Measurements from ENCODE around the gene VMO1. TPM values are rescaled to one million over a fixed set of nuclear protein-coding genes. Genes with fewer than 3 reads are reported as not detected.
A peak's percentile ranks its signal among the peaks of the same experiment; 100 is the strongest.

Gene VMO1
- total RNA-seq, 4 donors from 2014 or later = 1.3 to 3.5 TPM; not detected in 2

GRCh38 chr17:4739122-4740024 lies 46.8 kb downstream of the VMO1 start, which contains the start of the genes CXCL16 and ZMYND15:
CXCL16 (minus strand) TSS chr17:4739928; CDS start chr17:4739339, 589 bp downstream.
ZMYND15 (plus strand) TSS chr17:4739833; CDS start chr17:4740549, 716 bp downstream.
- ATAC-seq = peak; percentile 55
- 0% methylated on average over 8 of the region's 100 CpGs; no CpG with 5 or more reads in 1 of the 2 donors for WGBS, 2 donors (ENCODE audit: low coverage in 1 of 2)
- H3K27ac ChIP-seq = peak within 1 kb of the TSS in 3 of 4 donors; percentile 75 to 80 (median 78)

GRCh38 chr17:4738136-4739121 lies 47.7 kb downstream of the VMO1 start:
- Histone ChIP-seq H3K27ac (peak overlapping the region in 2 of 4 donors; percentile 78 to 80), H3K36me3 (peaks cover 0 to 5% of the 10 kb centered on the region in 2 donors), H3K27me3 (peaks cover 3% of the 10 kb centered on the region), H3K9me3 (no peaks in the 10 kb centered on the region), H3K4me1 (peaks cover 0 to 18% (median 2%) of the 10 kb centered on the region in 3 donors), H3K4me3 (peak overlapping the region; percentile 76 to 89)
- TF ChIP-seq EP300 (IDR thresholded peaks at IDR 0.05) (no peak), POLR2A (IDR thresholded peaks at IDR 0.05) (no peak), CTCF (IDR thresholded peaks at IDR 0.05) (no peak), POLR2AphosphoS5 (IDR thresholded peaks at IDR 0.05) (no peak)
- ATAC-seq = no peak
- WGBS, 2 donors (ENCODE audit: low coverage in 1 of 2) = 19 to 41% methylated on average over 24 to 26 of the region's 41 CpGs

More at GRCh38 chr17:4739122-4740024, 46.8 kb downstream of the VMO1 start, which contains the start of the genes CXCL16 and ZMYND15:
- peaks cover 0 to 18% (median 2%) of the 10 kb centered on the region in 3 donors for H3K4me1 ChIP-seq
- H3K36me3 ChIP-seq = peaks cover 0 to 5% of the 10 kb centered on the region in 2 donors
- peaks cover 12% of the 10 kb centered on the region for H3K27me3 ChIP-seq
- TF ChIP-seq EP300 (IDR thresholded peaks at IDR 0.05) (no peak), CTCF (IDR thresholded peaks at IDR 0.05) (peak in 1 of 4 experiments; percentile 2), POLR2A (IDR thresholded peaks at IDR 0.05) (peak; percentile 36 to 47), POLR2AphosphoS5 (IDR thresholded peaks at IDR 0.05) (peak; percentile 28)
- peak within 1 kb of the TSS; percentile 76 to 89 for H3K4me3 ChIP-seq
- no peaks in the 10 kb centered on the region for H3K9me3 ChIP-seq

- Histone ChIP-seq H3K27ac (no peak overlapping the region), H3K27me3 (no peaks in the 10 kb centered on the region), H3K9me3 (no peaks in the 10 kb centered on the region), H3K4me1 (peaks cover 0 to 34% (median 2%) of the 10 kb centered on the region in 3 donors), H3K36me3 (peaks cover 0 to 11% of the 10 kb centered on the region in 2 donors), H3K4me3 (no peak overlapping the region)
- TF ChIP-seq POLR2A (IDR thresholded peaks at IDR 0.05) (no peak), CTCF (IDR thresholded peaks at IDR 0.05) (no peak), POLR2AphosphoS5 (IDR thresholded peaks at IDR 0.05) (no peak), EP300 (IDR thresholded peaks at IDR 0.05) (no peak)
- 65 to 69% methylated on average over 6 to 9 of the region's 9 CpGs for WGBS, 2 donors (ENCODE audit: low coverage in 1 of 2)
- no peak for ATAC-seq
Measured at GRCh38 chr17:4735876-4736651, 50.1 kb downstream of the VMO1 start.

Other genes with a start within 250 kb of the VMO1 start
- gene MYBBP1A, start 231.0 kb downstream of the VMO1 start, total RNA-seq = 10 to 100 TPM; 19.1 to 46.4 (median 40.9) TPM
- gene GGT6, start 225.8 kb downstream of the VMO1 start, total RNA-seq = 1 to 10 TPM in 1 of 4 donors, under 1 TPM in 2, not detected in 1; 0.27 to 5.9 (median 0.47) TPM
- gene SMTNL2, start 201.8 kb downstream of the VMO1 start, total RNA-seq = 1 to 10 TPM; 2.0 to 5.2 (median 3.7) TPM
- under 1 TPM in 1 of 4 donors, not detected in 3; 0.12 TPM for gene ALOX15, start 144.7 kb downstream of the VMO1 start, total RNA-seq
- gene PELP1, start 82.2 kb downstream of the VMO1 start, total RNA-seq = 10 to 100 TPM; 23.7 to 53.4 (median 28.5) TPM
- 10 to 100 TPM; 18.7 to 33.6 (median 28.5) TPM for gene ARRB2, start 75.7 kb downstream of the VMO1 start, total RNA-seq
- 10 to 100 TPM; 21.9 to 28.9 (median 22.7) TPM for gene MED11, start 54.9 kb downstream of the VMO1 start, total RNA-seq
- 1 to 10 TPM in 1 of 4 donors, under 1 TPM in 2, not detected in 1; 0.31 to 1.2 (median 0.67) TPM for gene ZMYND15, start 46.5 kb downstream of the VMO1 start, total RNA-seq
- gene CXCL16, start 46.4 kb downstream of the VMO1 start, total RNA-seq = 10 to 100 TPM in 2 of 4 donors, 1 to 10 TPM in 2; 5.3 to 11.6 (median 8.3) TPM
- not detected for gene TM4SF5, start 14.5 kb downstream of the VMO1 start, total RNA-seq
- gene GLTPD2, start 2.6 kb upstream of the VMO1 start, total RNA-seq = not detected
- gene PSMB6, start 9.8 kb upstream of the VMO1 start, total RNA-seq = 100 to 1,000 TPM; 184 to 242 (median 187) TPM
- 10 to 100 TPM; 10.2 to 21.3 (median 15.7) TPM for gene PLD2, start 20.8 kb upstream of the VMO1 start, total RNA-seq
- 10 to 100 TPM; 29.3 to 48.6 (median 46.4) TPM for gene MINK1, start 47.0 kb upstream of the VMO1 start, total RNA-seq
- under 1 TPM; 0.30 to 0.81 (median 0.68) TPM for gene C17orf107, start 113.2 kb upstream of the VMO1 start, total RNA-seq
- under 1 TPM in 2 of 4 donors, not detected in 2; 0.23 to 0.67 TPM for gene CHRNE, start 116.7 kb upstream of the VMO1 start, total RNA-seq
- gene GP1BA, start 145.9 kb upstream of the VMO1 start, total RNA-seq = under 1 TPM in 1 of 4 donors, not detected in 3; 0.19 TPM
- gene SLC25A11, start 153.7 kb upstream of the VMO1 start, total RNA-seq = 10 to 100 TPM; 28.7 to 58.9 (median 46.8) TPM
- gene RNF167, start 153.9 kb upstream of the VMO1 start, total RNA-seq = 10 to 100 TPM; 67.3 to 98.8 (median 85.9) TPM
- 1,000 to 10,000 TPM in 2 of 4 donors, 100 to 1,000 TPM in 2; 920 to 1,441 (median 1,060) TPM for gene PFN1, start 162.2 kb upstream of the VMO1 start, total RNA-seq
- gene ENO3, start 164.8 kb upstream of the VMO1 start, total RNA-seq = 10 to 100 TPM in 2 of 4 donors, 1 to 10 TPM in 2; 1.5 to 16.2 (median 7.6) TPM
- gene SPAG7, start 181.5 kb upstream of the VMO1 start, total RNA-seq = 10 to 100 TPM; 35.1 to 77.5 (median 55.2) TPM
- gene CAMTA2, start 201.3 kb upstream of the VMO1 start, total RNA-seq = 10 to 100 TPM; 16.7 to 50.0 (median 26.1) TPM
- 1 to 10 TPM in 2 of 4 donors, under 1 TPM in 1, not detected in 1; 0.93 to 4.4 (median 3.8) TPM for gene INCA1, start 211.2 kb upstream of the VMO1 start, total RNA-seq
- 100 to 1,000 TPM; 147 to 302 (median 180) TPM for gene KIF1C, start 211.6 kb upstream of the VMO1 start, total RNA-seq
- not detected for gene SLC52A1, start 249.1 kb upstream of the VMO1 start, total RNA-seq